Measurements from ENCODE around the gene CCDC142. TPM values are rescaled to one million over a fixed set of nuclear protein-coding genes. Genes with fewer than 3 reads are reported as not detected.
A peak's percentile ranks its signal among the peaks of the same experiment; 100 is the strongest.

The CCDC142 gene
- polyA plus RNA-seq, 1 donor from 2014 or later: 21.6 TPM

- Histone ChIP-seq H3F3A (ENCODE audit: insufficient read depth, low read length, poor library complexity, severe bottlenecking) (no peaks in the 10 kb centered on the region), H3K4me3 (ENCODE audit: low read length) (peak overlapping the region; percentile 100), H3K27me3 (ENCODE audit: insufficient read depth, low read depth, low read length) (no peaks in the 10 kb centered on the region), H3K9me3 (ENCODE audit: low read length) (no peaks in the 10 kb centered on the region), H3K79me2 (replicated peaks; ENCODE audit: insufficient read depth, low read length) (peaks cover 26% of the 10 kb centered on the region), H2AFZ (ENCODE audit: low read depth, low read length) (peak overlapping the region; percentile 69), H4K20me1 (ENCODE audit: insufficient read depth) (no peaks in the 10 kb centered on the region), H3K9ac (ENCODE audit: low read length) (peak overlapping the region; percentile 94), H3K4me2 (ENCODE audit: low read length) (peak overlapping the region; percentile 84), H3K36me3 (ENCODE audit: insufficient read depth, low read length) (peaks cover 3% of the 10 kb centered on the region), H3K9me2 (ENCODE audit: insufficient read depth, low read length) (no peaks in the 10 kb centered on the region), H3K27ac (ENCODE audit: low read length) (peak overlapping the region; percentile 87)
- no peak for TF ChIP-seq REST (IDR thresholded peaks at IDR 0.05; ENCODE audit: borderline replicate concordance)
- no peak for TF ChIP-seq SMC3 (conservative IDR thresholded peaks at IDR 0.05; ENCODE audit: poor library complexity)
- no peak for TF ChIP-seq RAD21 (conservative IDR thresholded peaks at IDR 0.05)
- TF ChIP-seq EZH2 (IDR thresholded peaks at IDR 0.05; ENCODE audit: borderline replicate concordance, insufficient read depth, low read length, poor library complexity, severe bottlenecking): no peak
- TF ChIP-seq, protein P1, sequence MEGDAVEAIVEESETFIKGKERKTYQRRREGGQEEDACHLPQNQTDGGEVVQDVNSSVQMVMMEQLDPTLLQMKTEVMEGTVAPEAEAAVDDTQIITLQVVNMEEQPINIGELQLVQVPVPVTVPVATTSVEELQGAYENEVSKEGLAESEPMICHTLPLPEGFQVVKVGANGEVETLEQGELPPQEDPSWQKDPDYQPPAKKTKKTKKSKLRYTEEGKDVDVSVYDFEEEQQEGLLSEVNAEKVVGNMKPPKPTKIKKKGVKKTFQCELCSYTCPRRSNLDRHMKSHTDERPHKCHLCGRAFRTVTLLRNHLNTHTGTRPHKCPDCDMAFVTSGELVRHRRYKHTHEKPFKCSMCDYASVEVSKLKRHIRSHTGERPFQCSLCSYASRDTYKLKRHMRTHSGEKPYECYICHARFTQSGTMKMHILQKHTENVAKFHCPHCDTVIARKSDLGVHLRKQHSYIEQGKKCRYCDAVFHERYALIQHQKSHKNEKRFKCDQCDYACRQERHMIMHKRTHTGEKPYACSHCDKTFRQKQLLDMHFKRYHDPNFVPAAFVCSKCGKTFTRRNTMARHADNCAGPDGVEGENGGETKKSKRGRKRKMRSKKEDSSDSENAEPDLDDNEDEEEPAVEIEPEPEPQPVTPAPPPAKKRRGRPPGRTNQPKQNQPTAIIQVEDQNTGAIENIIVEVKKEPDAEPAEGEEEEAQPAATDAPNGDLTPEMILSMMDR (IDR thresholded peaks at IDR 0.05; ENCODE audit: poor library complexity, severe bottlenecking): no peak
- TF ChIP-seq EP300 (conservative IDR thresholded peaks at IDR 0.05; ENCODE audit: poor library complexity, severe bottlenecking): no peak
- TF ChIP-seq MXI1 (conservative IDR thresholded peaks at IDR 0.05; ENCODE audit: poor library complexity, severe bottlenecking): no peak
- TF ChIP-seq POLR2AphosphoS5 (IDR thresholded peaks at IDR 0.05): no peak
Measured at GRCh38 chr2:74481961-74482800, 617 bp downstream of the CCDC142 start.

DNA sequence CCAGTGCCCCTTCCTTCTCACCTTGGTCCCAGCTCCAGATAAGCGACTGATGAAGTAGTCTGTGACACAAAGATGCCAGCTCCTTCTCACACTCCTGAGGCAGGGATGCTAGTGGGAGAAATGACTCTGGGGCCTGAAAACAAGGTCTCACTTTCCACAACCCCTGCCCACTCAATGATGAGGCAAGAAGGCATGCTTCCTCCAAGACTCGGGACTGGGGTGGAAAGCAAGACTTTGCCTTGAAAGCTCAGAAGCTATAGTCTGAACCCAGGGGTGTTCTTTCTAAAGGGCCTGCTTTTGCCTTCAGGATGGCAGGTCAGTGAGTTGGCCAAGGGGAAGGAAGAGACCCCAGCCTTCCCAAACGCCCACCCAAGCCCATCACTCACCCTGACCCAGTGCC is 1.4 kb downstream of the CCDC142 start:
- Histone ChIP-seq H3K79me2 (replicated peaks; ENCODE audit: insufficient read depth, low read length) (peaks cover 26% of the 10 kb centered on the region), H3K4me3 (ENCODE audit: low read length) (peak overlapping the region; percentile 100), H3K9me2 (ENCODE audit: insufficient read depth, low read length) (no peaks in the 10 kb centered on the region), H3K36me3 (ENCODE audit: insufficient read depth, low read length) (peaks cover 3% of the 10 kb centered on the region), H3K27ac (ENCODE audit: low read length) (peak overlapping the region; percentile 87), H3K27me3 (ENCODE audit: insufficient read depth, low read depth, low read length) (no peaks in the 10 kb centered on the region), H3K9ac (ENCODE audit: low read length) (peak overlapping the region; percentile 94), H4K20me1 (ENCODE audit: insufficient read depth) (no peaks in the 10 kb centered on the region), H3F3A (ENCODE audit: insufficient read depth, low read length, poor library complexity, severe bottlenecking) (no peaks in the 10 kb centered on the region), H3K9me3 (ENCODE audit: low read length) (no peaks in the 10 kb centered on the region), H3K4me2 (ENCODE audit: low read length) (peak overlapping the region; percentile 84), H2AFZ (ENCODE audit: low read depth, low read length) (no peak overlapping the region)
- no peak for TF ChIP-seq RAD21 (conservative IDR thresholded peaks at IDR 0.05)
- no peak for TF ChIP-seq POLR2AphosphoS5 (IDR thresholded peaks at IDR 0.05)
- TF ChIP-seq REST (IDR thresholded peaks at IDR 0.05; ENCODE audit: borderline replicate concordance): no peak
- TF ChIP-seq MXI1 (conservative IDR thresholded peaks at IDR 0.05; ENCODE audit: poor library complexity, severe bottlenecking): no peak
- TF ChIP-seq TAF1 (IDR thresholded peaks at IDR 0.05; ENCODE audit: low read depth): no peak
